ENCODE measurements around the gene SYP. TPM values are rescaled to one million over a fixed set of nuclear protein-coding genes. Genes with fewer than 3 reads are reported as not detected.

The SYP gene
- total and polyA plus RNA-seq, 9 of the 15 experiments (the other 6 are each of a cell fraction or from before 2014, with no cell fraction given): 0.48 to 5.1 (median 2.6) TPM

DNA sequence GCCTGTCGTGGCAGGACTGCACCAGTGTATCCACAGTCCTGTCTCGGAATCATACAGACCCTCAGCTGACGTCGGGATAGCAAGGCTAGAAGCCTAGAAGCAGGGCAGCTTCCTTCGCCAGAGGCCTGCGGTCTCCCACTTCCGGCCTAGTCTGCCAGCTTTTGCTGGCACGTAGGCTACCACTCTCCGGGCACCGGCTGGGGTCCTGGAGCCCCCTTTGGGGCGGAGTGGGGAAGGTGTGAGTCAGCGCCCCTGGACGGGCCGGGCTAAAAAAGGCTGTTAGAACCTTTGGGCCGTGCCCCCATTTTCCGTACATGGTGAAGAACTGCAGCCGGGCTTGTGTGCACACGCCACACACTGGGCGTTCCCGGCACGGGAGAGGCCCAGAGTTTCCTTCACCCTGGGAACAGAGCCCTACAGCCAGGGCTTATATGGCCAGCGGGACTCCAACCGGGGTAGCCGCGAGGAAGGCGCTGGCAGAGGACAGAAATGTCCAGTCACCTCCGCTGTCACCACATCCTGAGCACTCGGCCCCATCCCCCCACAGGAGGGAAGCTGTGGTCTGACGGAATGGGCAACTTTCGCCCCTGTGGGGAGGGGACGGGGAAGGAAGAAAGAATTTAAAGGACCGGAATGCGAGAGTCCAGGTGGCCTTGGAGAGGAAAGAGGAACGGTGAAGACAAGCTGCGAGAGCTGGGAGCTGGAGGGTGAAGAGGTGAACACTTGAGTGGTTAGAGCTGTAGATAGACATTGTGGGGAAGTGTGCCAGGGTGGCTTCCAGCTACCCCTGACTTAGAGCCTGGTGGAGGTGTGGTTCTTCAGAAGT is 32.9 kb downstream of the SYP start (continued):
- TF ChIP-seq SAFB (IDR thresholded peaks at IDR 0.05; ENCODE audit: borderline replicate concordance, low read depth, low read length) (no peak), ZNF780A (CRISPR knock-in tag; IDR thresholded peaks at IDR 0.05) (no peak), ESRRA (IDR thresholded peaks at IDR 0.05; ENCODE audit: borderline replicate concordance, low read depth) (peak; percentile 79; the same call in 1 of the 2 replicates), ZNF175 (CRISPR knock-in tag; IDR thresholded peaks at IDR 0.05; ENCODE audit: low read depth) (peak; percentile 51; the same call in 1 of the 2 replicates), SRSF7 (optimal IDR thresholded peaks at IDR 0.05; ENCODE audit: low read depth, low read length) (no peak), MCM3 (IDR thresholded peaks at IDR 0.05) (no peak), TFE3 (CRISPR knock-in tag; IDR thresholded peaks at IDR 0.05) (no peak), ZNF740 (CRISPR knock-in tag; IDR thresholded peaks at IDR 0.05) (no peak), ZNF740 (tag; IDR thresholded peaks at IDR 0.05) (peak in 1 of 2 experiments; percentile 47; a peak in 2 of 4 replicates), TGIF2 (CRISPR knock-in tag; IDR thresholded peaks at IDR 0.05) (no peak)
- TF ChIP-seq, protein P1, sequence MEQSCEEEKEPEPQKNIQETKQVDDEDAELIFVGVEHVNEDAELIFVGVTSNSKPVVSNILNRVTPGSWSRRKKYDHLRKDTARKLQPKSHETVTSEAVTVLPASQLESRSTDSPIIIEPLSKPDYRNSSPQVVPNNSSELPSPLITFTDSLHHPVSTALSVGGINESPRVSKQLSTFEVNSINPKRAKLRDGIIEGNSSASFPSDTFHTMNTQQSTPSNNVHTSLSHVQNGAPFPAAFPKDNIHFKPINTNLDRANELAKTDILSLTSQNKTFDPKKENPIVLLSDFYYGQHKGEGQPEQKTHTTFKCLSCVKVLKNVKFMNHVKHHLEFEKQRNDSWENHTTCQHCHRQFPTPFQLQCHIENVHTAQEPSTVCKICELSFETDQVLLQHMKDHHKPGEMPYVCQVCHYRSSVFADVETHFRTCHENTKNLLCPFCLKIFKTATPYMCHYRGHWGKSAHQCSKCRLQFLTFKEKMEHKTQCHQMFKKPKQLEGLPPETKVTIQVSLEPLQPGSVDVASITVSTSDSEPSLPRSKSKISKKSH (CRISPR knock-in tag; IDR thresholded peaks at IDR 0.05): no peak
